Measurements from ENCODE around the gene SLC16A2. TPM values are rescaled to one million over a fixed set of nuclear protein-coding genes. Genes with fewer than 3 reads are reported as not detected.
"Not testable (repeated sequence)": the region's sequence is repeated elsewhere in the genome, so short reads cannot be mapped to it uniquely, and the experiment has no call there.

Gene SLC16A2
- total RNA-seq, 2 experiments from 2014 or later, result 0.06 to 0.11 TPM

DNA sequence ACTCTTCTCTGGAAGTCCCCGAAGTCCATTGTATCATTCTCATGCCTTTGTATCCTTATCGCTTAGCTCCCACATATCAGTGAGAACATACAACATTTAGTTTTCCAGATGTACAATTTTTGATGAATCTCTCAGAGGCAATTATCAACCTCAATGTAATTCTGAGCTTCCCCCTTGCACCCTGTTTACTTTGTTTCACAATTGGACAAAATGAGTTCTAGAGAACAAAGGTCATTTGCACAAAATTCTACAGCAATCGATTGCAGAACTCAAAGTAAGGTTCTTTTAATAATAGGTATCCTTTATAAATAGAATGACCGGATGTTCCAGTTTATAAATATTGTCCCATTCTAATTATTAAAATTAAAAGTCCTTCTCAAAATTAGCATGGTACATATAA is 79.3 kb downstream of the SLC16A2 start:
- H3K4me1 Mint-ChIP-seq, result no peaks in the 10 kb centered on the region
- no peaks in the 10 kb centered on the region for H3K9me3 Mint-ChIP-seq
- H3K27me3 Mint-ChIP-seq, result peaks cover 2% of the 10 kb centered on the region
- H3K36me3 Mint-ChIP-seq, result no peaks in the 10 kb centered on the region
- no peak overlapping the region for H3K4me3 Mint-ChIP-seq
- POLR2A ChIA-PET, result no interaction called here
- DNase-seq, result no peak
- no peak overlapping the region for H3K27ac Mint-ChIP-seq
- no peak for ATAC-seq (ENCODE audit: low read depth)

DNA sequence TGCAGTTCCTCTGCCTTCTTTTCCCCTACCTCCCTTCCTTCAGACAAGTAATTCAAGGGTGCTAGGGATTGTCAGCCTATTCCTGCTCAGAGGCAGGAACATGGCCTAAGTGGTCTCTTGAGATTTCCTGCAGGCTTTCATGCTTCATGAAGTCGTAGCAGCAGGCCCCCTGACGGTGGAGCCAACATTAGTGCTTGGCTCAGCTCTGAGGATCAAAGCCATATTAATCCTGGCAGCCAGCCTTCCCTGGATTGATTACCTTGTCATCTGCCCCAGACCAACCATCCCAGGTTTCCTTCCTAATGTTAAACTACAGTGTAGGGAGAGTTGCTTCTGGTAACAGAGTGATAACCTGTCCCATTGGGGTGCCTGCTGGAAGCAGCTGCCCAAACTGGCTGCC is 84.1 kb downstream of the SLC16A2 start:
- no peak overlapping the region for H3K27ac Mint-ChIP-seq
- no peaks in the 10 kb centered on the region for H3K36me3 Mint-ChIP-seq
- DNase-seq (no peak), ATAC-seq (ENCODE audit: low read depth) (no peak)
- no peaks in the 10 kb centered on the region for H3K9me3 Mint-ChIP-seq
- H3K27me3 Mint-ChIP-seq, result no peaks in the 10 kb centered on the region
- no peaks in the 10 kb centered on the region for H3K4me1 Mint-ChIP-seq
- POLR2A ChIA-PET, result no interaction called here
- H3K4me3 Mint-ChIP-seq, result no peak overlapping the region

DNA sequence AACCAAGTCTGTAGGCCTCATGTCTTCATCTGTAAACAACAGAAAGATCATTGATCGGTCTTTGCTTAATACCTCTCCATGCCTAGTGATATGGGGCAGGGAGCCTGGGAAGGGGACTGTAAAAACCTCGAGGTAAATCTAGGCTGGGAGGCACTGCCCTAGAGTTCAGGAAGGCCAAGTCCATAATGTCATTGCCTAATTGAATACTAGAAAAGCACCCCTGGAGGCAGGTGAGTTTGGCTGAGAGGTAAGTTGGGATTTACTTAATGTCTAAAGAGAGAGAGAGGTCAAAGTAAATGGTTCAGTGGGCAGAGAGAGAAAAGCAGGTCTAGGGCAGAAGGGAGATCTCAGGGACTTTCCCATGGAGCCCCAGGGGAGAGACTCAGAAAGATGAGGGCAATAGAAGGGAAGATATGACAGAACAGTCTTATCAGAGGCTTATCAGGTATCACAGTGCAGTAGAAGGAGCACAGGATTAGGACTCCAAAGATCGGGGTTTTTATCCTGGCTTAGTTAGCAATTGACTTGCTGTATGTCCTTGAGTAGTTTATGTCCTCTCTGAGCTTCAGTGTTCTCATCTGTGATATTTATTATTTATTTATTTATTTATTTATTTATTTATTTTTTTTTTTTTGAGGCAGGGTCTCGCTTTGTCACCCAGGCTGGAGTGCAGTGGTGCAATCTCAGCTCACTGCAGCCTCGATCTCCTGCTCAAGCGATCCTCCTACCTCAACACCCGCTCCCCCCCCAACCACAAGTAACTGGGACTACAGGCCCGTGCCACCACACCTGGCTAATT is 85.2 kb downstream of the SLC16A2 start:
- Mint-ChIP-seq H3K27ac (no peak overlapping the region), H3K4me1 (no peaks in the 10 kb centered on the region), H3K4me3 (no peak overlapping the region), H3K36me3 (no peaks in the 10 kb centered on the region), H3K27me3 (no peaks in the 10 kb centered on the region), H3K9me3 (no peaks in the 10 kb centered on the region)
- ATAC-seq (ENCODE audit: low read depth) (no peak), DNase-seq (no peak)
- POLR2A ChIA-PET, result no interaction called here

DNA sequence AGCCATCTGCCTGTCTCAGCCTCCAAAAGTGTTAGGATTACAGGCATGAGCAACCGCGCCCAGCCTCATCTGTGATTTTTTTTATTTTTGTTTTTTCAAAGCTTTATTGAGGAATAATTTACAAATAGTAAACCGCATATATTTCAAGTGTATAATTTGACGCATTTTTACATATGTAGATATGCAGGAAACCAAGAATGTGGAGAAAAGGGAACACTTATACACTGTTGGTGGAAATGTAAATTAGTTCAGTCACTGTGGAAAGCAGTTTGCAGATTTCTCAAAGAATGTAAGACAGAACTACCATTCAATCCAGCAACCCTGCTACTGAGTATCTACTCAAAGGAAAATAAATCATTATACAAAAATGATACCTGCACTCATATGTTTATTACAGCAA is 85.9 kb downstream of the SLC16A2 start:
- Mint-ChIP-seq H3K27ac (no peak overlapping the region), H3K36me3 (no peaks in the 10 kb centered on the region), H3K9me3 (no peaks in the 10 kb centered on the region), H3K4me3 (no peak overlapping the region), H3K4me1 (no peaks in the 10 kb centered on the region), H3K27me3 (no peaks in the 10 kb centered on the region)
- DNase-seq (no peak), ATAC-seq (ENCODE audit: low read depth) (no peak)
- POLR2A ChIA-PET, result no interaction called here

DNA sequence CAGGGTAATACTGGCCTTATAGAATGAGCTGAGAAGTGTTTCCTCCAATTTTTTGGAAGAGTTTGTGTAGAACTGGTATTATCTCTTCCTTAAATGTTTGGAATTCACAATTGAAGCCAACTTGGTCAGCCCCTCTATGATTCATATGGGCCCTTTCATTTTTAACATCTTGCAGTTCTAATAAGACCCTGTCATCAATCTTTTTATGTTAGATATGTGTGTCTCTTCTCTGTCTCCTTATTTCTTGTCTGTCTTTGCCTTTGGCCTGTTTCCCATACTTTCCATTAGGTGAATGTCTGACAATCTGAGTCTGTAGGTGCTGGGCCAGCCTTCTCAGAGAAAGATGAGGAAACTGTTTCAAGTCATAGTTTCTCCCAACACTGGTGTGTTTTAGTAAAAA is 88.7 kb downstream of the SLC16A2 start:
- no peak for DNase-seq
- Mint-ChIP-seq H3K27me3 (no peaks in the 10 kb centered on the region), H3K27ac (no peak overlapping the region), H3K4me1 (no peaks in the 10 kb centered on the region), H3K36me3 (no peaks in the 10 kb centered on the region), H3K9me3 (no peaks in the 10 kb centered on the region), H3K4me3 (no peak overlapping the region)
- POLR2A ChIA-PET, result no interaction called here
- ATAC-seq (ENCODE audit: low read depth), result no peak

DNA sequence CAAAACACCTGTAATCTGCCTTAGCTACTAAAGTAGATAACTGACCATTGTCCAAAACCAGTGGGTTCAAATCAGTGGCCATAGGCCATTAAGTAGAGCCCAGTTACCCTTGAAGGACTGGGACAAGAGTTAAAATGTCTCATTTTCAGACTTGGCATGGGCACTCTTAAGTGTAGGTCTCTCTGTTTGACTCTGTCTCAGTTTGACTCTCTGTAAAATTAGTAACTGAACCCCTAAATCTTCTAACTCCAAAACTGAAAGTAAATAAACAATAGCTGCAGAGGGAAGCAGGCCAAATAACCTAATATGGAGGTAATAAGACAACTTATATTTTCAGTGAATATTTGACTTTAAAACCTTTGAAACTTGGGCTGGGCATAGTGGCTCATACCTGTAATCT is 89.1 kb downstream of the SLC16A2 start:
- Mint-ChIP-seq H3K27me3 (no peaks in the 10 kb centered on the region), H3K36me3 (no peaks in the 10 kb centered on the region), H3K9me3 (no peaks in the 10 kb centered on the region), H3K27ac (no peak overlapping the region), H3K4me1 (no peaks in the 10 kb centered on the region), H3K4me3 (no peak overlapping the region)
- DNase-seq (no peak), ATAC-seq (ENCODE audit: low read depth) (no peak)
- POLR2A ChIA-PET, result no interaction called here

DNA sequence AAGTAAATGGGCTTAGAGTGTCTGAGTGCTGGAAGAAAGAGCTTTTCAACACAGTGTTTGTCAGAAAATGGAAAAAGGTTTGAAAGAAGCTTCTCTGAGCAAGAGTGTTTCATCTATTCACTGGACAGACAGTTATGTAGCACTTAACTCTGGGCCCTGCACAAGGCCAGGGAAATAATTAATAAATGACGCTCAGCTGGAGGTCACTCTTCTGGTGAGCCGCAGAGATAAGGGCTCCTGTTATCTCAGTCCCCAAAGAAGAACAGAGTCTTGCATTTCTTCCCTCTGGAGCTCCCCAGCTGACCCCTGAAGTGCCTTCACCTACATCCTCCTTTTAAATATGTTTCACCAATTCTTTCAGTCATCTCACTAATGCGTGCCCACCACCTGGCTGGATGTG is 90.4 kb downstream of the SLC16A2 start:
- Mint-ChIP-seq H3K36me3 (no peaks in the 10 kb centered on the region), H3K4me3 (no peak overlapping the region), H3K27ac (no peak overlapping the region), H3K4me1 (no peaks in the 10 kb centered on the region), H3K27me3 (no peaks in the 10 kb centered on the region), H3K9me3 (no peaks in the 10 kb centered on the region)
- DNase-seq (no peak), ATAC-seq (ENCODE audit: low read depth) (no peak)
- POLR2A ChIA-PET, result no interaction called here

DNA sequence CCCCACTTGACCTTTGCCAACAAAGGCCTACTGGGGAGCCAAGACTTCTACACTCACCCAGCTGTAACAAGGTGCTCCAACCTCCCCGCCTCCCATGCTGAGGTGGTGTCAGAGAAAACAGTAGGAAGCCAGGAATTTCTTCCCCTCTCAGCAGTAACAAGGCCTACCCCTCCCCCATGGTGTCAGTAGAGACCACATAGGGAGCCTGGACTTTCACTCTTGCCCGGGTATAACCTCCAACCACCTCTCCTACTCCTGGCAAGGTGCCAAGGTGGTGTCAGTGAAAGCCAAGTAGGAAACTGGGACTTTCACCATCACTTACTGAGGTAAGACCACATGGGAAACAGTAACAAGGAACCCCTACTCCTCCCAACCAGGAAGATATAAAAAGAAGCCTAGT is 93.1 kb downstream of the SLC16A2 start:
- Mint-ChIP-seq H3K36me3 (no peaks in the 10 kb centered on the region), H3K4me3 (no peak overlapping the region), H3K27me3 (no peaks in the 10 kb centered on the region), H3K4me1 (no peaks in the 10 kb centered on the region), H3K27ac (no peak overlapping the region), H3K9me3 (no peaks in the 10 kb centered on the region)
- POLR2A ChIA-PET, result no interaction called here
- no peak for DNase-seq
- no peak for ATAC-seq (ENCODE audit: low read depth)

DNA sequence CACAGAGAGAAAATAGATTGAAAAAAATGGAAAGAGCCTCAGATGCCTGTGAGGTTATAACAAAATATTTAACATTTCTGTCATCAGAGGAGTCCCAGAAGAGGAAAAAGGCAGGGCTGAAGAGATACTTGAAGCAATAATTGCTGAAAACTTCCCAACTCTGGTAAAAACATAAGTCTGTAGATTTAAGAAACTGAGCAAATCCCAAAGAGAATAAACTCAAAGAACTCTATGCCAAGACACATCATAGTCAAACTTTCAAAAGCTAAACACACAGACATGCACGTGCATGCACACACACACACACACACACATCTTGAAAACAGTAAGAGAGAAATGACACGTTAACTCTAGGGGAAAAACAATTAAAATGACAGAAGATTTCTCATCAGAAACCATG is 94.1 kb downstream of the SLC16A2 start:
- POLR2A ChIA-PET, result no interaction called here
- no peak overlapping the region for H3K4me3 Mint-ChIP-seq
- H3K4me1 Mint-ChIP-seq, result no peaks in the 10 kb centered on the region
- H3K9me3 Mint-ChIP-seq, result no peaks in the 10 kb centered on the region
- DNase-seq (no peak), ATAC-seq (ENCODE audit: low read depth) (no peak)
- H3K36me3 Mint-ChIP-seq, result no peaks in the 10 kb centered on the region
- H3K27me3 Mint-ChIP-seq, result no peaks in the 10 kb centered on the region
- H3K27ac Mint-ChIP-seq, result no peak overlapping the region

DNA sequence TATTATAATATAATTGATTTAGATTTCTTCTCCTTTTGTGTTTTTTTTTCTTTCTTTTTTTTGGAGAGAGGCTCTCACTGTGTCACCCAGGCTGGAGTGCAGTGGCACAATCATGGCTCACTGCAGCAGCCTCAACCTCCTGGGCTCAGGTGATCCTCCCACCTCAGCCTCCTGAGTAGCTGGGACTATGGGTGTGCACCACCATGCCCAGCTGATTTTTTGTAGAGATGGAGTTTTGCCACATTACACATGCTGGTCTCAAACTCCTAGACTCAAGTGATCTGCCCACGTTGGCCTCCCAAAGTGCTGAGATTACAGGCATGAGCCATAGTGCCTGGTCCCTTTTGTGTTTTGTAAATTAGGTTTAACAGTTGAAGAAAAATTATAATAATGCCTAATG is 94.7 kb downstream of the SLC16A2 start:
- POLR2A ChIA-PET; H3K27me3 Mint-ChIP-seq; H3K9me3 Mint-ChIP-seq; H3K36me3 Mint-ChIP-seq; DNase-seq; H3K4me3 Mint-ChIP-seq; ATAC-seq (ENCODE audit: low read depth); H3K4me1 Mint-ChIP-seq; H3K27ac Mint-ChIP-seq: not testable (repeated sequence)

DNA sequence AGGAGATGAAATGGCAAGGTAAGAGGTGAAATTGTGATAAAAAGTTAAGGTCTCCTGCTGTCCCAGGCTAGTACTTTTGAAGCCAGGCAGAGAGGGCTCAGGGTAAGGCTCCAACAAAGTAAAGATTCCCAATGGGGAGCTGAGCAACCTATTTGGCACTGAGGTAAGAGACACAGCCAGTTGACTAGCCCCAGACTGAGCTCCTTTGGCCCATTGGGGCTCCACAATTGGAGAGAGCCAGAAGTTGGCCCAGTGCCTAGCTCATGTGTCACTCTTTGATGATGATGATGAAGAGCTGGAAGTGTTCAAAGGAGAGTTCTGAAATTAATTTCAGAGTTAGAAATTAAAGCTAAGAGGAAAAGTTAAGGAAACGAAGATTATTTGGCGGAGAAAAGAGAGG is 98.6 kb downstream of the SLC16A2 start:
- POLR2A ChIA-PET, result no interaction called here
- no peaks in the 10 kb centered on the region for H3K36me3 Mint-ChIP-seq

DNA sequence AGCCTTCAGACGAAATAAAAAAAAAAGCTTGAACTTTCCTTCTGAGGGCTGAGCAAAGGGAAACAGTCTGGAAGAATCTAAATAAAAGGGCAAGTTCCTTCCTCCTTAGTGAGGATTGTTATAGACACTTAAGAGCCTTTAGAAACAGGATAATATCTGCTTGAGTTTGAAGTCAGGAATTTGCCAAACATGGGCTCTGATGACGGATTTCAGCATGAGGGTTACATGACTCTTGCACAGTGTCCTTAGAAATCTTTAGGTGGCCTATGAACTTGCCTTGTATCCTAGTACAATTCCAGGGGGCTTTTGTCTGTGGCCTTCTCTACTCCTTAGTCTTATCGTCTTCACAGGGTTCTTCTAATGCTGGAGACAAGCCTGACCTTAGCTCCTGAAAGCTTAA is 99.0 kb downstream of the SLC16A2 start:
- no peak overlapping the region for H3K27ac Mint-ChIP-seq
- POLR2A ChIA-PET, result no interaction called here
- H3K4me3 Mint-ChIP-seq, result no peak overlapping the region
- ATAC-seq (ENCODE audit: low read depth) (no peak), DNase-seq (no peak)
- no peaks in the 10 kb centered on the region for H3K4me1 Mint-ChIP-seq
- no peaks in the 10 kb centered on the region for H3K36me3 Mint-ChIP-seq
- no peaks in the 10 kb centered on the region for H3K27me3 Mint-ChIP-seq
- H3K9me3 Mint-ChIP-seq, result no peaks in the 10 kb centered on the region

More for the DNA sequence above, 98.6 kb downstream of the SLC16A2 start:
- Mint-ChIP-seq H3K4me3 (no peak overlapping the region), H3K27ac (no peak overlapping the region), H3K27me3 (no peaks in the 10 kb centered on the region), H3K9me3 (no peaks in the 10 kb centered on the region), H3K4me1 (no peaks in the 10 kb centered on the region)
- ATAC-seq (ENCODE audit: low read depth) (no peak), DNase-seq (no peak)

DNA sequence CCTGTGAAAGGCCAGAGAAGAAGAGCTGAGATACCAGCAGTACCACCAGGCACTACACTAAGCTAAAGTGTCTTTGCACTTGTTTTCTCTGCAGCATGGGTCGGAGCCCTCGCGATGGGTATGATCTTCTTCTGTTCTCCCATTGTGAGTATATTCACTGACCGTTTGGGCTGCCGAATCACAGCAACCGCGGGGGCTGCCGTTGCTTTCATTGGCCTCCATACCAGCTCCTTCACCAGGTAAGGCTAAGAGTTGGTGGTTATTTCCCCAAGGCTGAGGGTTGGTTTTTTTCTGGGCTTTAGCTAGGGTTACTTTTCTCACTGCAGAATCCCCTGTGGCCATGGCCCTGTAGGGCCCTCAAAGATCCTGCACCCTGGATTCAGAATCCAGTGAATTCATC is 99.6 kb downstream of the SLC16A2 start:
- H3K9me3 Mint-ChIP-seq, result no peaks in the 10 kb centered on the region
- POLR2A ChIA-PET, result no interaction called here
- H3K36me3 Mint-ChIP-seq, result no peaks in the 10 kb centered on the region
- ATAC-seq (ENCODE audit: low read depth) (no peak), DNase-seq (no peak)
- no peaks in the 10 kb centered on the region for H3K4me1 Mint-ChIP-seq
- no peak overlapping the region for H3K27ac Mint-ChIP-seq
- no peak overlapping the region for H3K4me3 Mint-ChIP-seq
- H3K27me3 Mint-ChIP-seq, result no peaks in the 10 kb centered on the region

DNA sequence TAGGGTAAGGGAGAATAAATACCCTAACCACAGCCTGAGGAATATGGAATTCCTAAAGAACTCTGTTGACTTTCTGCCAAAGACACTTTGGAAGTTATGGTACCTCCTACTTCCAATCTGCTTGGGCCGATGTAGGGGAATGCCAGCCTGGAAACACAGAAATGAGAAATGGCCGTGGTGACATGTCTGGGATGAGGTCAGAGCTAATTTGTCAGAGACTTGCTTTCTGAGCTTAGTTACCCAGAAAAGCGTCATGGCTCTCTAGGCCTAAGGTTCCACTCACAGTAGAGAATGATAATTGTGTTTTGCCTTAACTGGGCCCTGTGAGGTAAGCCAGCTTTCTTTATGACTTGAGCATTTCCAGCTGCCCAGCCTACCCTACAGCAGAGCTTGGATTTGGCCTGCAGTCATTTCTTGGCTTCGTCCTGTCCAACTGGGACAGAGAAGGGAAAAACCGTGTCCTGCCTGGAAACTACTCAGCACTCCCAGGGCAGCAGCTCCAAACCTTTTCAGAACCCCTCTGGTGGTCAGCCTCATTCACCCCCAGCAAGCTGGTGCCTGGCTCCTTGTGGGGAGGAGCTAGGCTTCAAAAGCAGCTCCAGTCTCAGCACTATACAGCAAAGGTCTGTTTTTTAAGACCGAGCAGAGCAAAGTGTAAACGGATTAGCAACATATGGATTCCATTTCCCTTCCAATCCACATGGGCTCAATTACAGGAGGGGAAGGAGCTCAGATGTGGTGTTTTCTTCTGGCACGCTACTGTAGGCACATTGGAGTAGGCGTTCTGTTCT is 100.9 kb downstream of the SLC16A2 start:
- no peaks in the 10 kb centered on the region for H3K27me3 Mint-ChIP-seq
- ATAC-seq (ENCODE audit: low read depth) (no peak), DNase-seq (no peak)
- H3K4me1 Mint-ChIP-seq, result no peaks in the 10 kb centered on the region
- no peaks in the 10 kb centered on the region for H3K9me3 Mint-ChIP-seq
- H3K27ac Mint-ChIP-seq, result no peak overlapping the region
- H3K4me3 Mint-ChIP-seq, result no peak overlapping the region
- POLR2A ChIA-PET, result no interaction called here
- H3K36me3 Mint-ChIP-seq, result no peaks in the 10 kb centered on the region
